GM18951 (cell line): ENCODE data around the gene SPATA25.
"Not testable (repeated sequence)": the region's sequence is repeated elsewhere in the genome, so short reads cannot be mapped to it uniquely, and the experiment has no call there.

ENCODE experiments used
- POLR2A ChIP-seq: IDR thresholded peaks from 4 replicates; pipeline ENCODE4 v1.6.1; 2011; ENCODE audit warnings: mild to moderate bottlenecking; ENCODE audit not compliant: insufficient read length, insufficient read depth; ENCODE audit errors: extremely low read depth
- in situ Hi-C: fragments of 300-500 bp; cut with MboI; formaldehyde crosslinking; loops from one replicate; pipeline ENCODE4 v1.12.0; 2022; ENCODE audit warnings: low sequenced_read_pairs, mixed read lengths, inconsistent platforms; ENCODE audit not compliant: unreplicated experiment

Gene SPATA25

DNA sequence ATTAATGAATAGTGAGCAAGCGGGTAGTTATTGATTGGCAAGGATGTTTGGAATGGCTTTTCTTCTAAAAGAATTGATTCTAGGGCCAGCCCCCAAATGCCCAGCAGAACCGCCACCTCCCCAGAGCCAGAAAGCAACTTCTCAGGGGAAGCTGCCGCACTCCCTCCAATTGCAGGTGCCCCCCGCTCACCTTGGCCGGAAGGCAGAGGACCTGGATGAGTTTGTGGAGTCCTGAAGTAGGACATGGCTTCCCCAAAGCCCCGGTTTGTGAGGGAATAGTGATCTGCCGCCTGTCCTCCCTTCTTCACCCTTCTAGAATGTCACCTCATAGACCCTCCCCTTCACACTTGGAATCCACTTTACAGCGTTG is at the start of gene SPATA25:
Gene SPATA25 (minus strand): TSS at position 277 of the 370 bp plus-strand sequence. CDS start 32 bp downstream, at position 245.
- no peak for TF ChIP-seq POLR2A
- in situ Hi-C loops, result no loop called here

DNA sequence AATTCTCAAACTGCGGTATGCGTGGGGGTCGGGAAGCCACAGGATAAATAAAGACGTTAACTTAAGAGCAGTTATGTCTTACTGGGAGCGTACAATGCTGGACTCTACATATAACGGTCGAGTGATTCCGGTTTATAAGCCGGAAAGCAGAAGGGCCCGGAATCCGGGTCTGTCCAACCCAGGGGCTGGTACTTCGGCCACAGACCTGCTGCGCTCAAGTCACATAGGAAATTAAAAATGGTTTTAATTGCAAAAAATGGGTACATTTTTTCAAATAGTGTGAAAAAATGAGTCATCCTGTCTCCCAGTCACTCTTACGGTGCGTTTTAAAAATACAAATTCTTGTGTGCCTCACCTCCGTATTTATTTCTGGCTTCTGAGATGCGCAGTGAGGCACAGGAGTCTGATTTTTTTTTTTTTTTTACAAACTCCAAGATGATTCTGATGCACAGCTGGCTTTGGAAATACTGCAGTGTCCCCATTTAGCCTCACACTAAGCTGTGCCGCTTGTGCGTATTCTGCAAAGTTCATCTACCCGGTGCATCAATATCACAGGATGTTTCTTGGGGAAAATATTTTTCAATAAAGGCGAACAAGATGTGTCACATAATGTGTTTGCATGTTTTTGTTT is 48.1 kb upstream of the SPATA25 start:
- in situ Hi-C loops, result no loop called here

DNA sequence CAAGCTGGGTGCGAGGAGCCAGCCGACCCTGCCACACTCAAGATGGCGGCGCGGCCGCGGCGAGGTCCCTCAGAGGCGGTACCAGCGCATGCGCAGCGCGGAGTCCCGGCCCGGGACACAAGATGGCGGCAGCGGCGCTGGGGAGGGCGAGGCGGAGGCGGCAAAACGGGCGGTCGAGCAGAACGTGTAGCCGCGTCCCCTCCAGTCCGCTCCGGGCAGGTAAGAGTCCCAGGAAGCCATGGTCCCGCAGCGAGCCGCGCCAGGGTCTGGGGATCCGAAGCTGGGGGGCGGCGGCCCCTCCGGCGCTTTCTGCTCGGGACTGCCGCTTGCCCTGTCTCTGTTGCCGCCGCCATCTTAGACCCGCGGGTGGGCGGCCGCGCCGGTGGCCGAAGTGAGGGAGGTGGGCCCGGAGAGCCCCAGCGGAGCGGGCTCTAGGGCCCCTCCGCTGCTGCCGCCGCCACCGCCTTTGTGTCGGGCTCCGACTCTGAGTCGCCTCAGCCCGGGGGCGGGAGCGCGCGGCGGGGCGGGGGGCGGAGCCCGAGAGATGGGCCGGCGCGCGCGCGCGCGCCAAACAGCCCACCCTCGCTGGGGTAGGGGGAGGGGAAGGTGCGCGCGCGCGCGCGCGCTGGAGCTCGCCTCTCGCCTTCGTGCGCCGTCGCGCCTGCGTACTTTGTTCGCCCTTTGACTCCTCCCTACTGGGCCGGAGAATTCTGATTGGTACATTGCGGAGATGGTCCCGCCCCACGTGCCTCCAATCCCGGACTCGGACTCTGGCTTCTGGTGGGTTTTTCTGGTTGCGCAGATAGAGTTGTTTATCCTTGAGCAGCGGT is 47.4 kb upstream of the SPATA25 start, which contains the start of gene PCIF1:
Gene PCIF1 (plus strand): TSS at position 98 of the 830 bp plus-strand sequence. CDS start 4,317 bp downstream, outside the sequence.
- in situ Hi-C loops, result no loop called here
- peak; percentile 90 for TF ChIP-seq POLR2A

More for the DNA sequence above, 48.1 kb upstream of the SPATA25 start:
- TF ChIP-seq POLR2A, result no peak

- in situ Hi-C loops, result no loop called here
- TF ChIP-seq POLR2A, result no peak
These were observed 46.7 kb upstream of the SPATA25 start for GRCh38 chr20:45934046-45934585.

GRCh38 chr20:45933266-45934045 is 46.0 kb upstream of the SPATA25 start:
- peak; percentile 38 for TF ChIP-seq POLR2A
- in situ Hi-C loops, result no loop called here

DNA sequence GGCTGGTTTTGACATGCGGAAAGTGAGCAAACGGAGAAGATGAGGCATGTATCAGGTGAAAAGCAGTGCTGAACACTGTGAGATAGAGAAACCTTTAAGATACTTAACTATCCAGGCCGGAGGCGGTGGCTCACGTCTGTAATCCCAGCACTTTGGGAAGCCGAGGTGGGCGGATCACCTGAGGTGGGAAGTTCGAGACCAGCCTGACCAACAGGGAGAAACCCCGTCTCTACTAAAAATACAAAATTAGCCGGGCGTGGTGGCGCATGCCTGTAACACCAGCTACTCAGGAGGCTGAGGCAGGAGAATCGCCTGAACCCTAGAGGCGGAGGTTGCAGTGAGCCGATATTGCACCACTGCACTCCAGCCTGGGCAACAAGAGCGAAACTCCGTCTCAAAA is 44.3 kb upstream of the SPATA25 start:
- in situ Hi-C loops, result not testable (repeated sequence)

GRCh38 chr20:45927071-45927878 is 39.9 kb upstream of the SPATA25 start:
- in situ Hi-C loops, result no loop called here
- TF ChIP-seq POLR2A, result no peak

- in situ Hi-C loops, result no loop called here
- TF ChIP-seq POLR2A, result no peak
These were observed 39.3 kb upstream of the SPATA25 start for GRCh38 chr20:45926731-45927070.

DNA sequence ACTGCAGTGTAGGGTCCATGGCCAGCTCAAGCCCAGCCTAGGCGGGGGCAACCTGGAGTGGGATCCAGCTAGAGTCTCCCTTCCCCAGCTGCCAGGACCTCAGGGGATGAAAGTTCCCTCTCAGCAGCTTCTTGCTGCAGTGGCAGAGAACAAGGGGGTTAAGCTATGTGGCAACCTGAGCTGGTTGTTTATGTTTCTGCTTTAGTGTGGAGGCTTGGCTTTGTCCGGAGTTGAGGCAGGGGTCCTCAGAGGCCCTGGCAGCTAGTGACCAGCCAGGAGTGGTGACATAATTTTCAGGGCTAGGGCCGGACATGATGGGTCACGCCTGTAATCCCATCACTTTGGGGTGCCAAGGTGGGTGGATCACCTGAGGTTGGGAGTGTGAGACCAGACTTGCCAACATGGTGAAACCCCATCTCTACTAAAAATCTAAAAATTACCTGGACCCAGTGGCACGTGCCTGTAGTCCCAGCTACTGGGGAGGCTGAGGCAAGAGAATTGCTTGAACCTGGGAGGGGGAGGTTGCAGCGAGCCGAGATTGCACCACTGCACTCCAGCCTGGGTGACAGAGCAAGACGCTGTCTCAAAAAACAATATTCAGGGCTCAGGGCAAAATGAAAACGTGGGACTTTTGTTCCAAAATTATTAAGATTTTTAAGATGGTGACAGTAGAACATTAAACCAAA is 38.5 kb upstream of the SPATA25 start:
- TF ChIP-seq POLR2A, result no peak
- in situ Hi-C loops, result no loop called here

DNA sequence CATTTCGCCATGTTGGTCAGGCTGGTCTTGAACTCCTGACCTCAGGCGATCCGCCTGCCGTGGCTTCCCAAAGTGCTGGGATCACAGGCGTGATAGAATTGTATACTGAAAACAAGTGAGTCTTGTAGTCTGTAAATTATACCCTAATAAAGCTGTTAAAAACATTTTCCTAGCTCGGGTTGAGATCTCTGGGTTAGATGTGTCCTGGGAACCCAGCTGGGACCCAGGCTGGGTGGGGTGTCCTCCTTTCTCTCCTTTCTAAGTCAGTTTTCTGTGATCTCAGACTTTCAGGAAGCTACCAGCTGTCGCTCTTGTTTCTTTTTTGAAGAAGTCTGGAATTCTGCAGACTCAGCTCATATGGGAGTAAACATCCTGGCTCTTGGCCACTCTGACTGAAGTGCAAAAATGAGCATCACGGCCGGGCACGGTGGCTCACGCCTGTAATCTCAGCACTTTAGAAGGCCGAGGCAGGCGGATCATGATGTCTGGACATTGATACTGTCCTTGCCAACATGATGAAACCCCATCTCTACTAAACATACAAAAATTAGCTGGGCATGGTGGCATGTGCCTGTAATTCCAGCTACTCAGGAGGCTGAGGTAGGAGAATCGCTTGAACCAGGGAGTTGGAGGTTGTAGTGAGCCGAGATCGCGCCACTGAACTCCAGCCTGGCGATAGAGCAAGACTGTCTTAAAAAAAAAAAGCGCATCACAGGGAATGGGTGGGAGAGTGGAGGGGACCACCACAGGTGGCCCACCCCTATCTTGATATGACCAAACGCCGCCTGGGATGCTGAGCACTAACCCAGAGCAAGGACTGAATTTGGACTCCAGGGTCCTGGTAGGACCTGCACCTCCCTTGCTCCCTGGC is 37.2 kb upstream of the SPATA25 start:
- TF ChIP-seq POLR2A, result no peak
- in situ Hi-C loops, result no loop called here
